ENCODE measurements around the gene RNF17.

DNA sequence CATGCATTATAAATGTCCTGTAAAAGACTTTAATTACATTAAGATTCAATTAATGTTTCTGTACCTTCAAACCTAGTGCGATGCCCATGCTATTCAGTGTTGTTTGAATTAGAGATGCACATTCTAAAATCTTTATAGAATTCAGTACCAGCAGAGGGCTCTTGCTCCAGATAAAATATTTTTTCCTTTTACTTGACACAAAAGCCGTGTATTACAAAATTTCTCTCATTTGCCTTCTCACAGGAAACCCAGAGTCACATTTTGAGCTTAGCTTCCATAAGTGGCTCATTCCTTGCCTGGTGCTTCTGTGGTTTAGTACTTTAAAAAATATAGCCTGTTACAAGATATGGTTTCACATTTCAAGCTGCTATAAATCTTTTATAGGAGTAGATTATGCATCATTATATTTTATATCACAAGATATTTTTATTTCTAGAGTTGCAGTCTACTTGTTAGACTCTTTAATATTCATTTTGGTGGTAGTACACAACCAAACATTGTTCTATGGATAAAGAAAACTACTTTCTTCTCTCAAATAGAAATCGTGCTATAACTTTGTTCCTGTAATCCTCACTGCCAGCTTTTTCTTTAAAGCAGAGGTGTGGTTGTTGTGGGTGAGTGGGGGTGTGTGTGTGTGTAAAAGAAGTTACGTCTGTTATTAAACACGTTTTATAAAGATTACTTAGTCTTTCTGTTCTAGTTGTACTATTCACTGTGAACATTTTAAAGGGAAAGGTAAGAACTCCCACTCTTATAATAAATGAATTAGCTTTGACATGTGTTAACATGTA is 101.4 kb downstream of the RNF17 start:
- TF ChIP-seq GATA3 (IDR thresholded peaks at IDR 0.05; ENCODE audit: low read depth, low read length) (no peak), GATA2 (IDR thresholded peaks at IDR 0.05; ENCODE audit: low read depth, low read length) (no peak)
